ENCODE results near the gene IL10RA.

- TF ChIP-seq CTCF (conservative IDR thresholded peaks at IDR 0.05; ENCODE audit: low read depth in 2 of 2) (no peak), REST (IDR thresholded peaks at IDR 0.05; ENCODE audit: unreplicated experiment) (no peak)
Observed at GRCh38 chr11:117997823-117998579, 11.8 kb downstream of the IL10RA start.
